ENCODE data around the gene KANK3. TPM values are rescaled to one million over a fixed set of nuclear protein-coding genes. Genes with fewer than 3 reads are reported as not detected.

The KANK3 gene
- total and polyA plus RNA-seq, 9 of the 15 experiments (the other 6 are each of a cell fraction or from before 2014, with no cell fraction given) = 0.03 to 0.40 (median 0.08) TPM; not detected in 6

GRCh38 chr19:8334458-8335342 lies 8.4 kb downstream of the KANK3 start:
- no peak for FAIRE-seq
- WGBS (ENCODE audit: insufficient coverage, low coverage, missing lambda C conversion rate) = 15% methylated on average over 60 of the region's 117 CpGs
- no TSS peak for BruUV-seq (replicated peaks)
- H3K79me2 ChIP-seq (ENCODE audit: control insufficient read depth, insufficient read depth, low read length) = no peaks in the 10 kb centered on the region
- no peaks in the 10 kb centered on the region for H4K20me1 ChIP-seq (replicated peaks; ENCODE audit: control insufficient read depth, insufficient read depth, low read length)
- peak overlapping the region in 1 of 2 experiments; percentile 10; a peak in 1 of 4 replicates for H3K9ac ChIP-seq (ENCODE audit: insufficient read depth in 1 of 2, low read depth in 2 of 2, low read length in 2 of 2)
- H3K4me1 ChIP-seq (replicated peaks in 1 of 2; ENCODE audit: control insufficient read depth in 2 of 2, insufficient read depth in 2 of 2, low read length in 2 of 2) = peaks cover 0 to 34% of the 10 kb centered on the region in 2 experiments; a peak in 3 of 5 replicates
- DNase-seq (ENCODE audit: extremely low read depth in 1 of 4, low spot score in 3 of 4) = peak in 3 of 4 experiments; percentile 54 to 77 (median 73)
- TF ChIP-seq FOXJ3 (CRISPR knock-in tag; IDR thresholded peaks at IDR 0.05) (no peak), CBX1 (IDR thresholded peaks at IDR 0.05; ENCODE audit: low read depth) (no peak), NRF1 (conservative IDR thresholded peaks at IDR 0.05 in 1 of 2, IDR thresholded peaks at IDR 0.05 in 1 of 2) (peak in 1 of 2 experiments; percentile 64; a peak in 2 of 4 replicates), ZBTB1 (CRISPR knock-in tag; IDR thresholded peaks at IDR 0.05; ENCODE audit: borderline replicate concordance, low read depth) (no peak), L3MBTL2 (IDR thresholded peaks at IDR 0.05) (peak; percentile 34; the same call in 1 of the 2 replicates), ZBTB7A (IDR thresholded peaks at IDR 0.05; ENCODE audit: borderline replicate concordance, control insufficient read depth, low read depth, low read length) (no peak), PCBP1 (IDR thresholded peaks at IDR 0.05; ENCODE audit: low read depth, low read length, poor library complexity, severe bottlenecking) (peak; percentile 71)
- TF ChIP-seq, protein P1, sequence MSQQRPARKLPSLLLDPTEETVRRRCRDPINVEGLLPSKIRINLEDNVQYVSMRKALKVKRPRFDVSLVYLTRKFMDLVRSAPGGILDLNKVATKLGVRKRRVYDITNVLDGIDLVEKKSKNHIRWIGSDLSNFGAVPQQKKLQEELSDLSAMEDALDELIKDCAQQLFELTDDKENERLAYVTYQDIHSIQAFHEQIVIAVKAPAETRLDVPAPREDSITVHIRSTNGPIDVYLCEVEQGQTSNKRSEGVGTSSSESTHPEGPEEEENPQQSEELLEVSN (IDR thresholded peaks at IDR 0.05; ENCODE audit: borderline replicate concordance in 1 of 2, extremely low read depth in 1 of 2, insufficient read depth in 1 of 2, insufficient read length in 1 of 2, low read depth in 1 of 2, low read length in 1 of 2, poor library complexity in 1 of 2, severe bottlenecking in 1 of 2) = peak in 1 of 2 experiments; percentile 71
- TF ChIP-seq, protein P2, sequence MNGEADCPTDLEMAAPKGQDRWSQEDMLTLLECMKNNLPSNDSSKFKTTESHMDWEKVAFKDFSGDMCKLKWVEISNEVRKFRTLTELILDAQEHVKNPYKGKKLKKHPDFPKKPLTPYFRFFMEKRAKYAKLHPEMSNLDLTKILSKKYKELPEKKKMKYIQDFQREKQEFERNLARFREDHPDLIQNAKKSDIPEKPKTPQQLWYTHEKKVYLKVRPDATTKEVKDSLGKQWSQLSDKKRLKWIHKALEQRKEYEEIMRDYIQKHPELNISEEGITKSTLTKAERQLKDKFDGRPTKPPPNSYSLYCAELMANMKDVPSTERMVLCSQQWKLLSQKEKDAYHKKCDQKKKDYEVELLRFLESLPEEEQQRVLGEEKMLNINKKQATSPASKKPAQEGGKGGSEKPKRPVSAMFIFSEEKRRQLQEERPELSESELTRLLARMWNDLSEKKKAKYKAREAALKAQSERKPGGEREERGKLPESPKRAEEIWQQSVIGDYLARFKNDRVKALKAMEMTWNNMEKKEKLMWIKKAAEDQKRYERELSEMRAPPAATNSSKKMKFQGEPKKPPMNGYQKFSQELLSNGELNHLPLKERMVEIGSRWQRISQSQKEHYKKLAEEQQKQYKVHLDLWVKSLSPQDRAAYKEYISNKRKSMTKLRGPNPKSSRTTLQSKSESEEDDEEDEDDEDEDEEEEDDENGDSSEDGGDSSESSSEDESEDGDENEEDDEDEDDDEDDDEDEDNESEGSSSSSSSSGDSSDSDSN (IDR thresholded peaks at IDR 0.05; ENCODE audit: borderline replicate concordance in 1 of 2, low read depth in 2 of 2, low read length in 2 of 2) = peak in 1 of 2 experiments; percentile 67; a peak in 1 of 4 replicates
- CTCF ChIA-PET (ENCODE audit: low intra/inter-chr PET ratio) = no interaction called here
- no peaks in the 10 kb centered on the region for H3K9me3 ChIP-seq (replicated peaks; ENCODE audit: control insufficient read depth, insufficient read depth, low read depth, low read length)
- H2AFZ ChIP-seq (ENCODE audit: low read depth, low read length) = peak overlapping the region; percentile 45; the same call in 1 of the 2 replicates
- H3K9me1 ChIP-seq (ENCODE audit: control insufficient read depth, insufficient read depth, low read length) = no peaks in the 10 kb centered on the region
- peaks cover 13 to 33% of the 10 kb centered on the region in 2 experiments; a peak in 4 of 5 replicates for H3K27me3 ChIP-seq (ENCODE audit: control insufficient read depth in 2 of 2, insufficient read depth in 2 of 2, low read length in 2 of 2)
- peak; percentile 65 for ATAC-seq
- intact Hi-C loops (cut with micrococcal nuclease) (no loop called here), in situ Hi-C loops (cut with MboI) (no loop called here)
- POLR2A ChIA-PET = interaction anchor here (0.6 to 3.8 kb wide), 4 partner anchors 11 to 79 kb away, joined by 3 to 34 read pairs (median 4); partner anchors contain the start of genes NDUFA7 and RPS28
- no peak overlapping the region for H3K4me2 ChIP-seq (ENCODE audit: insufficient read depth, low read length)
- no peaks in the 10 kb centered on the region for H3K36me3 ChIP-seq (ENCODE audit: control insufficient read depth, insufficient read depth, low read length)
- H3K27ac ChIP-seq (ENCODE audit: extremely low read depth, low read depth, low read length) = no peak overlapping the region
- H3K4me3 ChIP-seq = peak overlapping the region; percentile 30; the same call in 1 of the 2 replicates

Data from K562 (cell line).